Measurements from ENCODE around the gene C1orf56.
"Not testable (repeated sequence)": the region's sequence is repeated elsewhere in the genome, so short reads cannot be mapped to it uniquely, and the experiment has no call there.

The C1orf56 gene

GRCh38 chr1:151065089-151065645 is 17.6 kb downstream of the C1orf56 start:
- DNase-seq, result no peak

- DNase-seq, result no peak
Observed at GRCh38 chr1:151067185-151067584, 19.6 kb downstream of the C1orf56 start.

- no peak for DNase-seq
Observed at GRCh38 chr1:151069103-151069486, 21.5 kb downstream of the C1orf56 start.

- peak; percentile 95 for DNase-seq
Observed at GRCh38 chr1:151070474-151071276, 23.1 kb downstream of the C1orf56 start, which contains the start of gene GABPB2. TSS of gene GABPB2 (plus strand) at chr1:151070761. CDS start at chr1:151088190, 17,429 bp downstream.

GRCh38 chr1:151072224-151072623 is 24.7 kb downstream of the C1orf56 start:
- no peak for DNase-seq

- DNase-seq, result no peak
Observed at GRCh38 chr1:151085953-151086559, 38.5 kb downstream of the C1orf56 start.

GRCh38 chr1:151097426-151097825 is 49.9 kb downstream of the C1orf56 start:
- DNase-seq, result not testable (repeated sequence)

- DNase-seq, result no peak
Observed at GRCh38 chr1:151098126-151098525, 50.6 kb downstream of the C1orf56 start.
